Panc1 (cell line): ENCODE measurements around the gene FAT1. TPM values are rescaled to one million over a fixed set of nuclear protein-coding genes. Genes with fewer than 3 reads are reported as not detected.
A peak's percentile ranks its signal among the peaks of the same experiment; 100 is the strongest.

ENCODE experiments used
- ATAC-seq: fragments of 200-7000 bp; cut with Tn5 transposase; 2 replicates; pipeline ENCODE4 v1.9.1; 2020; ENCODE audit warnings: mild to moderate bottlenecking, moderate library complexity
- BruUV-seq: library from RNA; stranded (reverse); fragments of 400-500 nt; replicated peaks from 2 replicates; lab custom pipeline; 2021; lab: Mats Ljungman, UMichigan
- CTCF ChIA-PET: fragments of 300-600 bp; sonication (Branson Sonifier 250); formaldehyde crosslinking; loops from one replicate; lab custom pipeline; 2022; ENCODE audit warnings: antibody characterized with exemption; lab: Charles Lee
- POLR2A ChIA-PET: fragments of 300-600 bp; sonication (Branson Sonifier 250); formaldehyde crosslinking; loops from one replicate; lab custom pipeline; 2022; ENCODE audit warnings: antibody characterized with exemption; lab: Charles Lee
- DNase-seq: peaks from one replicate; pipeline ENCODE4 v3.0.0-alpha.2; 2010; ENCODE audit warnings: low read depth, low spot score
- H3K27ac ChIP-seq: 2 replicates; pipeline ENCODE4 v1.5.1; 2011; ENCODE audit warnings: mild to moderate bottlenecking, low read length, inconsistent platforms
- H3K27me3 ChIP-seq: fragments of 200-500 bp; sonication (Bioruptor generic); 2 replicates; pipeline ENCODE4 v1.6.0; 2014; ENCODE audit warnings: low read length, inconsistent platforms; ENCODE audit not compliant: control insufficient read depth, insufficient read depth
- H3K36me3 ChIP-seq: fragments of 200-500 bp; sonication (Bioruptor generic); 2 replicates; pipeline ENCODE4 v1.5.1; 2014; ENCODE audit warnings: inconsistent platforms, mild to moderate bottlenecking, low read length, moderate library complexity; ENCODE audit not compliant: control insufficient read depth, insufficient read depth
- H3K4me1 ChIP-seq: 2 replicates; pipeline ENCODE4 v1.5.1; 2011; ENCODE audit warnings: inconsistent platforms, mild to moderate bottlenecking, low read length, moderate library complexity; ENCODE audit not compliant: control insufficient read depth, insufficient read depth
- H3K4me3 ChIP-seq, 2 experiments: 2 replicates each; pipeline ENCODE4 v1.5.1; 2011 to 2012; ENCODE audit warnings: low read depth in 2 of 2, low read length in 2 of 2, mild to moderate bottlenecking in 2 of 2, inconsistent platforms in 1 of 2, moderate library complexity in 1 of 2
- H3K9me3 ChIP-seq: fragments of 200-500 bp; sonication (Bioruptor generic); 2 replicates; pipeline ENCODE4 v1.5.1; 2014; ENCODE audit warnings: low read depth, mild to moderate bottlenecking, inconsistent platforms, low read length, moderate library complexity; ENCODE audit not compliant: control insufficient read depth, insufficient read depth
- POLR2AphosphoS5 ChIP-seq: IDR thresholded peaks from 2 replicates; pipeline ENCODE4 v1.6.1; 2012; ENCODE audit warnings: mild to moderate bottlenecking, low read depth, low read length, moderate library complexity
- SIN3A ChIP-seq: IDR thresholded peaks from 2 replicates; pipeline ENCODE4 v1.6.1; 2012; ENCODE audit warnings: low read depth, mild to moderate bottlenecking, low read length, moderate library complexity, borderline replicate concordance; ENCODE audit not compliant: insufficient read depth
- TCF7L2 ChIP-seq: IDR thresholded peaks from 2 replicates; pipeline ENCODE4 v1.6.1; 2011; ENCODE audit warnings: mild to moderate bottlenecking, low read depth, low read length, inconsistent platforms
- in situ Hi-C: cut with HindIII; loops from 2 replicates; pipeline ENCODE4 v1.10.0; 2016; ENCODE audit warnings: low sequenced_read_pairs, low pct_unique_long_range_greater_than_20kb
- intact Hi-C: fragments of 100-400 bp; cut with micrococcal nuclease; formaldehyde crosslinking; loops from one replicate; pipeline ENCODE4 v1.10.0; 2022; ENCODE audit not compliant: unreplicated experiment
- total RNA-seq: library from RNA; stranded (reverse); gene quantifications from one replicate; pipeline ENCODE4 v1.2.1, GENCODE V29; 2021; ENCODE audit not compliant: unreplicated experiment
- TF ChIP-seq, protein P1 (sequence below), 2 experiments: IDR thresholded peaks; 2 replicates each; pipeline ENCODE4 v1.6.1; 2011 to 2012; ENCODE audit warnings: low read depth in 2 of 2, control low read depth in 1 of 2, low read length in 1 of 2, mild to moderate bottlenecking in 1 of 2, moderate library complexity in 1 of 2; ENCODE audit not compliant: insufficient read depth in 1 of 2
- TF ChIP-seq, protein P2 (sequence below): fragments of 450-650 bp; IDR thresholded peaks from 2 replicates; pipeline ENCODE4 v1.5.1; 2017; ENCODE audit warnings: mild to moderate bottlenecking

FAT1 gene
- total RNA-seq, 1 experiment from 2014 or later = 288 TPM

DNA sequence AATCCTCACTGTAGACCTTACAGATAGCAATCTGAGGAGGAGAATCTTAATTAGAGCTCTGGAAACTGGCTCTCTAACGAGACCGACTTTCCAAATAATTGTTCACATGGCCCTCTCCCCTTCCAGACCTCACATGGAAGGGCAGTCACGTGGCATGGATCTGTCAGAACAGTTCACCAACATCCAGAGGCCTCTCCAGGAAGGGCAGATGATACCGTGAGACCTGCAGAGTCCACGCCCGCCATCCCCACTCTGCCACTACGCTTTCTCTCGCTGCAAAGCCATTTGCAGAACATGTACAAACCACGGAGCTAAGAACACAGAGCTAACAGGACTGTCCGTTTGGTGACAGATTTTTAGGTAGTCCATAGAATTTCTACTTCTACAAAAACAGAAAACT, 20.7 kb downstream of the FAT1 start:
- CTCF ChIA-PET = no interaction called here
- H3K36me3 ChIP-seq = peaks cover 5% of the 10 kb centered on the region
- ATAC-seq (no peak), DNase-seq (no peak)
- POLR2A ChIA-PET = no interaction called here
- H3K9me3 ChIP-seq = no peaks in the 10 kb centered on the region
- TF ChIP-seq SIN3A (no peak), POLR2AphosphoS5 (no peak), TCF7L2 (no peak)
- TF ChIP-seq, protein P1, sequence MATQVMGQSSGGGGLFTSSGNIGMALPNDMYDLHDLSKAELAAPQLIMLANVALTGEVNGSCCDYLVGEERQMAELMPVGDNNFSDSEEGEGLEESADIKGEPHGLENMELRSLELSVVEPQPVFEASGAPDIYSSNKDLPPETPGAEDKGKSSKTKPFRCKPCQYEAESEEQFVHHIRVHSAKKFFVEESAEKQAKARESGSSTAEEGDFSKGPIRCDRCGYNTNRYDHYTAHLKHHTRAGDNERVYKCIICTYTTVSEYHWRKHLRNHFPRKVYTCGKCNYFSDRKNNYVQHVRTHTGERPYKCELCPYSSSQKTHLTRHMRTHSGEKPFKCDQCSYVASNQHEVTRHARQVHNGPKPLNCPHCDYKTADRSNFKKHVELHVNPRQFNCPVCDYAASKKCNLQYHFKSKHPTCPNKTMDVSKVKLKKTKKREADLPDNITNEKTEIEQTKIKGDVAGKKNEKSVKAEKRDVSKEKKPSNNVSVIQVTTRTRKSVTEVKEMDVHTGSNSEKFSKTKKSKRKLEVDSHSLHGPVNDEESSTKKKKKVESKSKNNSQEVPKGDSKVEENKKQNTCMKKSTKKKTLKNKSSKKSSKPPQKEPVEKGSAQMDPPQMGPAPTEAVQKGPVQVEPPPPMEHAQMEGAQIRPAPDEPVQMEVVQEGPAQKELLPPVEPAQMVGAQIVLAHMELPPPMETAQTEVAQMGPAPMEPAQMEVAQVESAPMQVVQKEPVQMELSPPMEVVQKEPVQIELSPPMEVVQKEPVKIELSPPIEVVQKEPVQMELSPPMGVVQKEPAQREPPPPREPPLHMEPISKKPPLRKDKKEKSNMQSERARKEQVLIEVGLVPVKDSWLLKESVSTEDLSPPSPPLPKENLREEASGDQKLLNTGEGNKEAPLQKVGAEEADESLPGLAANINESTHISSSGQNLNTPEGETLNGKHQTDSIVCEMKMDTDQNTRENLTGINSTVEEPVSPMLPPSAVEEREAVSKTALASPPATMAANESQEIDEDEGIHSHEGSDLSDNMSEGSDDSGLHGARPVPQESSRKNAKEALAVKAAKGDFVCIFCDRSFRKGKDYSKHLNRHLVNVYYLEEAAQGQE (IDR thresholded peaks at IDR 0.05; ENCODE audit: insufficient read depth in 1 of 2, low read depth in 2 of 2, low read length in 1 of 2) = no peak
- TF ChIP-seq, protein P2, sequence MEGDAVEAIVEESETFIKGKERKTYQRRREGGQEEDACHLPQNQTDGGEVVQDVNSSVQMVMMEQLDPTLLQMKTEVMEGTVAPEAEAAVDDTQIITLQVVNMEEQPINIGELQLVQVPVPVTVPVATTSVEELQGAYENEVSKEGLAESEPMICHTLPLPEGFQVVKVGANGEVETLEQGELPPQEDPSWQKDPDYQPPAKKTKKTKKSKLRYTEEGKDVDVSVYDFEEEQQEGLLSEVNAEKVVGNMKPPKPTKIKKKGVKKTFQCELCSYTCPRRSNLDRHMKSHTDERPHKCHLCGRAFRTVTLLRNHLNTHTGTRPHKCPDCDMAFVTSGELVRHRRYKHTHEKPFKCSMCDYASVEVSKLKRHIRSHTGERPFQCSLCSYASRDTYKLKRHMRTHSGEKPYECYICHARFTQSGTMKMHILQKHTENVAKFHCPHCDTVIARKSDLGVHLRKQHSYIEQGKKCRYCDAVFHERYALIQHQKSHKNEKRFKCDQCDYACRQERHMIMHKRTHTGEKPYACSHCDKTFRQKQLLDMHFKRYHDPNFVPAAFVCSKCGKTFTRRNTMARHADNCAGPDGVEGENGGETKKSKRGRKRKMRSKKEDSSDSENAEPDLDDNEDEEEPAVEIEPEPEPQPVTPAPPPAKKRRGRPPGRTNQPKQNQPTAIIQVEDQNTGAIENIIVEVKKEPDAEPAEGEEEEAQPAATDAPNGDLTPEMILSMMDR = no peak
- no peaks in the 10 kb centered on the region for H3K27me3 ChIP-seq
- no TSS peak for BruUV-seq
- H3K27ac ChIP-seq = peak overlapping the region; percentile 98
- in situ Hi-C loops (no loop called here), intact Hi-C loops (no loop called here)
- no peak overlapping the region for H3K4me3 ChIP-seq
- H3K4me1 ChIP-seq = peaks cover 84% of the 10 kb centered on the region

DNA sequence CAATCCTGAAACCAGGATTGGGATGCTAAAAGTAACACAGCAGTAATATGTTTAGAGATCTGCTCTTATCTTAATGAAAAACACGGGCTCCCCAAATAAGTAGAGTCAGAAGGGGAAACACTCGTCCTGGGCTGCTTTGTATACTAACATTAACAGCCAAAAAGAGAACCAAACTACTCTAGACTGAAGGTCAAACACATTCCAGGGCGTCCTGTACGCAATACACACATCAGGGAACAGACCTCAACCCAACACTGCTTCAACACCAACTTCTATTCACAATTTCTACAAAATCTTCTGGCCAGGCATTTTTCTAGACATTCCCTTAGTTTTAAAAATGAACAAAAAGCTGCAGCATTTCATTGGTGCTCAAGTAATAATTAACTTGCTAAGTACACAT, 21.4 kb downstream of the FAT1 start:
- Histone ChIP-seq H3K9me3 (no peaks in the 10 kb centered on the region), H3K27me3 (no peaks in the 10 kb centered on the region), H3K36me3 (peaks cover 5% of the 10 kb centered on the region), H3K4me1 (peaks cover 85% of the 10 kb centered on the region), H3K4me3 (no peak overlapping the region; a peak in 1 of 4 replicates), H3K27ac (peak overlapping the region; percentile 98)
- no peak for TF ChIP-seq SIN3A
- TF ChIP-seq, protein P1 (IDR thresholded peaks at IDR 0.05; ENCODE audit: insufficient read depth in 1 of 2, low read depth in 2 of 2, low read length in 1 of 2) = no peak
- no peak for DNase-seq
- no peak for ATAC-seq
- in situ Hi-C loops = no loop called here
- intact Hi-C loops = no loop called here
- no TSS peak for BruUV-seq
- CTCF ChIA-PET = no interaction called here
- POLR2A ChIA-PET = no interaction called here
